ENCODE measurements around the gene SERGEF. TPM values are rescaled to one million over a fixed set of nuclear protein-coding genes. Genes with fewer than 3 reads are reported as not detected.

Gene SERGEF
- total and polyA plus RNA-seq, 4 donors: 12.0 to 17.9 (median 13.4) TPM

DNA sequence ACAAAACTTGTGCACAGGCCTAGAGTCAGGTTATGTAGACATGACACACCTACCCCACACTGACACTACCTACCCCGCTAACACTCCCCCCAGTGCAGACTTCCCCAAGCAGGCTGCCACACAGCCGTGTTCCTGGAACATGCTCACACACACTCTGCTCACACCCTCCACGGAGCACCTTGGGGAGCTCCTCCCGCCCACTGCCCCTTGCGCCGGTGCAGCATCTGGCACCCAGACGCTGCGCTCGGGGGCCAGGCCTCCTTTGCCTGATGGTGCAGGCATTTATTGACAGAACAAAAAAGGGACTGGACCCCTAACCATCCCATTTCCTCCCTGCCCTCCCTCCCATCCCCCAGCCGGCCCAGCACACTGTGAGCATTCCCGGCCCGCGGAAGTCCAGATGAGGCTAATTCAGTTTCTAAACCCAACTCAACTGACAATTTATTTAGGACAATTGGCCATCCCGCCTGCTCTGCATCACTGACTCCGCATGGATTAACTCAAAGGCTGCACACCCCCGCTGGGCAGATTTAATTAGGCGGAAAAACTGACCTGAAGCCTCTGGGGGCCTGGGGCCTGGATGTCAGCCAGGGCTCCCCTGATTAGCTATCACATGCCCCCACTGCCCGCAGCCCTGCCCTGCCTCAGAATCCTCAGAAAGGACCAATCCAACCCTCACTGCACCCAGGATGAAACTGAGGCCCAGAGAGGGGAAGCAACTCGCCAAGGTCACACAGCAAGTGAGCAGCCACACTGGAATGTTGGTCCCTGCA lies 248.2 kb downstream of the SERGEF start:
- no peak for DNase-seq (ENCODE audit: low spot score)
- Histone ChIP-seq H3K9me3 (ENCODE audit: control insufficient read depth in 4 of 4, low read length in 3 of 4) (no peaks in the 10 kb centered on the region), H3K9ac (ENCODE audit: low read depth in 1 of 2, low read length in 2 of 2) (no peak overlapping the region), H3K27me3 (ENCODE audit: control insufficient read depth in 4 of 4, insufficient read depth in 4 of 4, low read length in 3 of 4) (no peaks in the 10 kb centered on the region), H3K36me3 (ENCODE audit: control insufficient read depth in 4 of 4, insufficient read depth in 3 of 4, low read depth in 1 of 4, low read length in 3 of 4) (no peaks in the 10 kb centered on the region), H3K4me3 (ENCODE audit: low read depth in 1 of 3, low read length in 3 of 3) (no peak overlapping the region), H3K4me1 (ENCODE audit: control insufficient read depth in 4 of 4, insufficient read depth in 4 of 4, low read length in 3 of 4) (peaks cover 0 to 5% (median under 1%) of the 10 kb centered on the region in 4 donors), H3K27ac (ENCODE audit: low read depth in 1 of 2, low read length in 2 of 2) (no peak overlapping the region)
- 89% methylated on average over 19 of the region's 19 CpGs for WGBS
- TF ChIP-seq NR2F2 (IDR thresholded peaks at IDR 0.05): no peak
- TF ChIP-seq, protein P1, sequence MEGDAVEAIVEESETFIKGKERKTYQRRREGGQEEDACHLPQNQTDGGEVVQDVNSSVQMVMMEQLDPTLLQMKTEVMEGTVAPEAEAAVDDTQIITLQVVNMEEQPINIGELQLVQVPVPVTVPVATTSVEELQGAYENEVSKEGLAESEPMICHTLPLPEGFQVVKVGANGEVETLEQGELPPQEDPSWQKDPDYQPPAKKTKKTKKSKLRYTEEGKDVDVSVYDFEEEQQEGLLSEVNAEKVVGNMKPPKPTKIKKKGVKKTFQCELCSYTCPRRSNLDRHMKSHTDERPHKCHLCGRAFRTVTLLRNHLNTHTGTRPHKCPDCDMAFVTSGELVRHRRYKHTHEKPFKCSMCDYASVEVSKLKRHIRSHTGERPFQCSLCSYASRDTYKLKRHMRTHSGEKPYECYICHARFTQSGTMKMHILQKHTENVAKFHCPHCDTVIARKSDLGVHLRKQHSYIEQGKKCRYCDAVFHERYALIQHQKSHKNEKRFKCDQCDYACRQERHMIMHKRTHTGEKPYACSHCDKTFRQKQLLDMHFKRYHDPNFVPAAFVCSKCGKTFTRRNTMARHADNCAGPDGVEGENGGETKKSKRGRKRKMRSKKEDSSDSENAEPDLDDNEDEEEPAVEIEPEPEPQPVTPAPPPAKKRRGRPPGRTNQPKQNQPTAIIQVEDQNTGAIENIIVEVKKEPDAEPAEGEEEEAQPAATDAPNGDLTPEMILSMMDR (IDR thresholded peaks at IDR 0.05; ENCODE audit: low read depth, low read length, missing input control): no peak
- TF ChIP-seq JUND (IDR thresholded peaks at IDR 0.05): no peak
- TF ChIP-seq TAF1 (conservative IDR thresholded peaks at IDR 0.05): no peak
- TF ChIP-seq RXRA (IDR thresholded peaks at IDR 0.05): no peak
- TF ChIP-seq RAD21 (IDR thresholded peaks at IDR 0.05): no peak
- no peak for TF ChIP-seq FOXA1 (IDR thresholded peaks at IDR 0.05)
- TF ChIP-seq YY1 (IDR thresholded peaks at IDR 0.05): no peak

DNA sequence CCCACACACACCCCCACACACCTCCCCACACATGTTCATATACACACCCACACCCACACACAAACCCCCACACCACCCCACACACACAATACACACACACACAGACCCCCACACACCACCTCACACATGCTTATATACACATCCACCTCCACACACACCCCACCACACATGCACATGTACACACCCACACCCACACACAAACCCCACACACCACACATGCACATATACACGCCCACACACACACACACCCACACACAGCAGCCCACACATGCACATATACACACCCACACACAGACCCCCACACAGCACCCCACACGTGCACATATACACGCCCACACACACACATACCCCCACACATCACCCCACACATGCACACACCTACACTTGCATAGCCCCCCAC lies 249.1 kb downstream of the SERGEF start:
- Histone ChIP-seq H3K27ac (ENCODE audit: low read depth in 1 of 2, low read length in 2 of 2) (no peak overlapping the region), H3K27me3 (ENCODE audit: control insufficient read depth in 4 of 4, insufficient read depth in 4 of 4, low read length in 3 of 4) (no peaks in the 10 kb centered on the region), H3K9ac (ENCODE audit: low read depth in 1 of 2, low read length in 2 of 2) (no peak overlapping the region), H3K4me3 (ENCODE audit: low read depth in 1 of 3, low read length in 3 of 3) (no peak overlapping the region), H3K9me3 (ENCODE audit: control insufficient read depth in 4 of 4, low read length in 3 of 4) (no peaks in the 10 kb centered on the region), H3K4me1 (ENCODE audit: control insufficient read depth in 4 of 4, insufficient read depth in 4 of 4, low read length in 3 of 4) (peaks cover 0 to 4% (median 0%) of the 10 kb centered on the region in 4 donors), H3K36me3 (ENCODE audit: control insufficient read depth in 4 of 4, insufficient read depth in 3 of 4, low read depth in 1 of 4, low read length in 3 of 4) (no peaks in the 10 kb centered on the region)
- no peak for DNase-seq (ENCODE audit: low spot score)
- 63% methylated on average over 3 of the region's 3 CpGs for WGBS
- TF ChIP-seq SP1 (IDR thresholded peaks at IDR 0.05): no peak
- no peak for TF ChIP-seq FOXA2 (IDR thresholded peaks at IDR 0.05)

DNA sequence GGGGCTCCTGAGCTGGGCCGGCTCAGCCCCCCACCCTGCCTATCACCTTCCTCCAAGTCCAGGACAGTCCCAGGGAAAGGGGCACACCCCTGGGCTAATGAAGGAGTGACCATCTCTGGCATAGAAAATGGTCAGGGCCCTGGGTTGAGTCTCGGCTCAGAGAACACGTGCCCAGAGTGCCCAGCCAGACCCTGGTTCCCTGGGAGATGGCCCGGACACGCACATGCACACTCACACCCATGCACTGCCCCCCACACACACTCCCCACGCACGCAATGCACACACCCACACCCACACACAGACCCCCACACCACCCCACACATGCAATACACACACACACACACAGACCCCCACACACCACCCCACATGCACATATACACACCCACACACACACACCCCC lies 249.6 kb downstream of the SERGEF start:
- H3K4me1 ChIP-seq (ENCODE audit: control insufficient read depth in 4 of 4, insufficient read depth in 4 of 4, low read length in 3 of 4): peaks cover 0 to 4% (median 0%) of the 10 kb centered on the region in 4 donors
- TF ChIP-seq HNF4A (conservative IDR thresholded peaks at IDR 0.05) (no peak), SP1 (IDR thresholded peaks at IDR 0.05) (no peak), EGR1 (IDR thresholded peaks at IDR 0.05; ENCODE audit: low read depth in 2 of 2) (no peak), HNF4G (IDR thresholded peaks at IDR 0.05) (no peak)
- TF ChIP-seq, protein P2, sequence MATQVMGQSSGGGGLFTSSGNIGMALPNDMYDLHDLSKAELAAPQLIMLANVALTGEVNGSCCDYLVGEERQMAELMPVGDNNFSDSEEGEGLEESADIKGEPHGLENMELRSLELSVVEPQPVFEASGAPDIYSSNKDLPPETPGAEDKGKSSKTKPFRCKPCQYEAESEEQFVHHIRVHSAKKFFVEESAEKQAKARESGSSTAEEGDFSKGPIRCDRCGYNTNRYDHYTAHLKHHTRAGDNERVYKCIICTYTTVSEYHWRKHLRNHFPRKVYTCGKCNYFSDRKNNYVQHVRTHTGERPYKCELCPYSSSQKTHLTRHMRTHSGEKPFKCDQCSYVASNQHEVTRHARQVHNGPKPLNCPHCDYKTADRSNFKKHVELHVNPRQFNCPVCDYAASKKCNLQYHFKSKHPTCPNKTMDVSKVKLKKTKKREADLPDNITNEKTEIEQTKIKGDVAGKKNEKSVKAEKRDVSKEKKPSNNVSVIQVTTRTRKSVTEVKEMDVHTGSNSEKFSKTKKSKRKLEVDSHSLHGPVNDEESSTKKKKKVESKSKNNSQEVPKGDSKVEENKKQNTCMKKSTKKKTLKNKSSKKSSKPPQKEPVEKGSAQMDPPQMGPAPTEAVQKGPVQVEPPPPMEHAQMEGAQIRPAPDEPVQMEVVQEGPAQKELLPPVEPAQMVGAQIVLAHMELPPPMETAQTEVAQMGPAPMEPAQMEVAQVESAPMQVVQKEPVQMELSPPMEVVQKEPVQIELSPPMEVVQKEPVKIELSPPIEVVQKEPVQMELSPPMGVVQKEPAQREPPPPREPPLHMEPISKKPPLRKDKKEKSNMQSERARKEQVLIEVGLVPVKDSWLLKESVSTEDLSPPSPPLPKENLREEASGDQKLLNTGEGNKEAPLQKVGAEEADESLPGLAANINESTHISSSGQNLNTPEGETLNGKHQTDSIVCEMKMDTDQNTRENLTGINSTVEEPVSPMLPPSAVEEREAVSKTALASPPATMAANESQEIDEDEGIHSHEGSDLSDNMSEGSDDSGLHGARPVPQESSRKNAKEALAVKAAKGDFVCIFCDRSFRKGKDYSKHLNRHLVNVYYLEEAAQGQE (IDR thresholded peaks at IDR 0.05): no peak
- no peaks in the 10 kb centered on the region for H3K9me3 ChIP-seq (ENCODE audit: control insufficient read depth in 4 of 4, low read length in 3 of 4)
- H3K36me3 ChIP-seq (ENCODE audit: control insufficient read depth in 4 of 4, insufficient read depth in 3 of 4, low read depth in 1 of 4, low read length in 3 of 4): no peaks in the 10 kb centered on the region
- no peak overlapping the region for H3K27ac ChIP-seq (ENCODE audit: low read depth in 1 of 2, low read length in 2 of 2)
- no peak for DNase-seq (ENCODE audit: low spot score)
- H3K27me3 ChIP-seq (ENCODE audit: control insufficient read depth in 4 of 4, insufficient read depth in 4 of 4, low read length in 3 of 4): no peaks in the 10 kb centered on the region
- WGBS: 92% methylated on average over 7 of the region's 7 CpGs
- H3K4me3 ChIP-seq (ENCODE audit: low read depth in 1 of 3, low read length in 3 of 3): no peak overlapping the region
- H3K9ac ChIP-seq (ENCODE audit: low read depth in 1 of 2, low read length in 2 of 2): no peak overlapping the region
